GM12864 (cell line): ENCODE measurements around the gene SURF4.

Experiments used
- DNase-seq: peaks from one replicate; pipeline ENCODE4 v3.0.0-alpha.2; 2011; ENCODE audit warnings: low read depth
- H3K4me3 ChIP-seq: 2 replicates; pipeline ENCODE4 v1.5.1; 2011; ENCODE audit warnings: mild to moderate bottlenecking, low read depth, low read length, control low read depth
- TF ChIP-seq, protein P1 (sequence below): IDR thresholded peaks from 2 replicates; pipeline ENCODE4 v1.5.1; 2011; ENCODE audit warnings: low read depth, mild to moderate bottlenecking, moderate library complexity, low read length, control low read depth, inconsistent platforms; ENCODE audit errors: missing control alignments

The SURF4 gene

DNA sequence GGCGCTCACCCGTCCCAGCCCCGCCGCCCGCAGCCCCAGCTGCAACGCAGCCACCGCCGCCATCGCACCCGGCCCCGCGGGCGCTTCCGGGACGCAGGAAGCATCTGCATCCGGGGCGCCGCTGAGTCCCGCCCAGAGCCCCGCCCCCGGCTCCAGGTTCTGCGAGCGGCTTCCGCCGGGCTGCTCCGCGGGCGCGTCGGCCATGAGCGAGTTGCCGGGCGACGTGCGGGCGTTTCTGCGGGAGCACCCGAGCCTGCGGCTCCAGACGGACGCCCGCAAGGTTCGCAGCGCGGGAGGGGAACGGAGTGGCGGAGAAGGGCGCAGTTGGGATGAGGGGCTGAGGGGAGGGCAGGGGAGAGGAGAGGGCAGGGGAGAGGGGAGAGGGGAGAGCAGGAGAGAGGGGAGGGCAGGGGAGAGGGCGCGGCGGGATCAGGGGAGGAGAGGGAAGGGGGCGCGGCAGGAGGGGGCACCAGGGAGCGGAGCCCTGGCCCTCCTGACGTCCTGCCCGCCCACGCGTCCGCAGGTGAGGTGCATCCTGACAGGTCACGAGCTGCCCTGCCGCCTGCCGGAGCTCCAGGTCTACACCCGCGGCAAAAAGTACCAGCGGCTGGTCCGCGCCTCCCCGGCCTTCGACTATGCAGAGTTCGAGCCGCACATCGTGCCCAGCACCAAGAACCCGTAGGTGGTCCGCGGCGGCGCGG, 19.3 kb downstream of the SURF4 start, which contains the start of the genes SURF1 and SURF2:
SURF1 (minus strand) TSS at position 97 of the 701 bp plus-strand sequence; CDS start at position 63, 34 bp downstream.
SURF2 (plus strand) TSS at position 160 of the 701 bp plus-strand sequence; CDS start at position 203, 43 bp downstream.
- no peak for DNase-seq
- TF ChIP-seq, protein P1, sequence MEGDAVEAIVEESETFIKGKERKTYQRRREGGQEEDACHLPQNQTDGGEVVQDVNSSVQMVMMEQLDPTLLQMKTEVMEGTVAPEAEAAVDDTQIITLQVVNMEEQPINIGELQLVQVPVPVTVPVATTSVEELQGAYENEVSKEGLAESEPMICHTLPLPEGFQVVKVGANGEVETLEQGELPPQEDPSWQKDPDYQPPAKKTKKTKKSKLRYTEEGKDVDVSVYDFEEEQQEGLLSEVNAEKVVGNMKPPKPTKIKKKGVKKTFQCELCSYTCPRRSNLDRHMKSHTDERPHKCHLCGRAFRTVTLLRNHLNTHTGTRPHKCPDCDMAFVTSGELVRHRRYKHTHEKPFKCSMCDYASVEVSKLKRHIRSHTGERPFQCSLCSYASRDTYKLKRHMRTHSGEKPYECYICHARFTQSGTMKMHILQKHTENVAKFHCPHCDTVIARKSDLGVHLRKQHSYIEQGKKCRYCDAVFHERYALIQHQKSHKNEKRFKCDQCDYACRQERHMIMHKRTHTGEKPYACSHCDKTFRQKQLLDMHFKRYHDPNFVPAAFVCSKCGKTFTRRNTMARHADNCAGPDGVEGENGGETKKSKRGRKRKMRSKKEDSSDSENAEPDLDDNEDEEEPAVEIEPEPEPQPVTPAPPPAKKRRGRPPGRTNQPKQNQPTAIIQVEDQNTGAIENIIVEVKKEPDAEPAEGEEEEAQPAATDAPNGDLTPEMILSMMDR, result no peak
- H3K4me3 ChIP-seq, result peak within 1 kb of the TSS; percentile 61

DNA sequence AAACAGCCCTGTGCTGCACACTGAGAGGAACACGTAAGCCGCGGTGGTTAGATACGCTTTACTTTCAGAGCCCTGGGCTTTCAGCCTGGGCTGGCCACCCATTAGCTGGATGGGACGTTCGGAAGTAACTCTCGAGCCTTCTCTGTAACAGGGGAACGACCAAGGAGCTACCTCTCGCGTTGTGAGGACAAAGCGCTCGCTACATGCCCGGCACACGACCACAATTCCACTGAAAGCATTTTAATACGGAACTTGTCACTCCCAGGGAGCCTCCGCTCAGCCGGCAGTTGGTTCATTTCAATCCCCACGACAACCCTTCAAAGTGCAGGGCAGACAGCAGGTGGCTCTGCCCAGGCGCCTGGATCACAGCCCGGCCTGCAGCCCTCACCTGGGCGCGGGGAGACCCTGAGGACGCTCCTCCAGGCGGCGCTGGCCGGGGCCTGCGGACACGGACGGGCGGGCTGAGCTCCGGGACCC, 19.9 kb downstream of the SURF4 start:
- DNase-seq, result no peak
- TF ChIP-seq, protein P1, result no peak
- peak overlapping the region; percentile 61 for H3K4me3 ChIP-seq

- TF ChIP-seq, protein P1, result no peak
- no peak for DNase-seq
- no peak overlapping the region for H3K4me3 ChIP-seq
These were observed 21.1 kb downstream of the SURF4 start for GRCh38 chr9:133354766-133355165.

GRCh38 chr9:133353548-133353947, 22.3 kb downstream of the SURF4 start:
- no peak for DNase-seq
- TF ChIP-seq, protein P1, result no peak
- no peak overlapping the region for H3K4me3 ChIP-seq

GRCh38 chr9:133352635-133353340, 23.1 kb downstream of the SURF4 start:
- no peak for DNase-seq
- H3K4me3 ChIP-seq, result no peak overlapping the region
- TF ChIP-seq, protein P1, result no peak

GRCh38 chr9:133351908-133352634, 23.8 kb downstream of the SURF4 start:
- TF ChIP-seq, protein P1, result peak; percentile 72
- no peak overlapping the region for H3K4me3 ChIP-seq
- DNase-seq, result no peak
